H9 (cell line): ENCODE results near the gene TCEA3. TPM values are rescaled to one million over a fixed set of nuclear protein-coding genes. Genes with fewer than 3 reads are reported as not detected.

Experiments used
- DNase-seq: peaks from one replicate; pipeline ENCODE4 v3.0.0-alpha.2; 2017
- H2AFZ ChIP-seq: one replicate; pipeline ENCODE4 v1.6.1; 2013; ENCODE audit warnings: mild to moderate bottlenecking, low read length, control low read depth, moderate library complexity
- H2AK5ac ChIP-seq: 2 replicates; pipeline ENCODE4 v1.6.1; 2013; ENCODE audit warnings: low read length, control low read depth, mixed read lengths; ENCODE audit not compliant: insufficient read length
- H2BK120ac ChIP-seq: one replicate; pipeline ENCODE4 v1.6.1; 2013; ENCODE audit warnings: low read depth, mild to moderate bottlenecking, low read length, control low read depth, inconsistent platforms; ENCODE audit not compliant: poor library complexity, severe bottlenecking
- H2BK12ac ChIP-seq: 2 replicates; pipeline ENCODE4 v1.6.1; 2013; ENCODE audit warnings: low read length, control low read depth, mixed read lengths, low read depth; ENCODE audit not compliant: insufficient read length
- H2BK15ac ChIP-seq: 2 replicates; pipeline ENCODE4 v1.6.1; 2013; ENCODE audit warnings: low read depth, low read length, control low read depth
- H2BK20ac ChIP-seq: one replicate; pipeline ENCODE4 v1.6.1; 2013; ENCODE audit warnings: low read depth, mild to moderate bottlenecking, low read length, control low read depth, inconsistent platforms; ENCODE audit not compliant: poor library complexity, severe bottlenecking
- H2BK5ac ChIP-seq: 2 replicates; pipeline ENCODE4 v1.6.1; 2013; ENCODE audit warnings: low read length, control low read depth, mixed read lengths; ENCODE audit not compliant: insufficient read length
- H3K14ac ChIP-seq: 2 replicates; pipeline ENCODE4 v1.6.1; 2013; ENCODE audit warnings: low read length, control low read depth; ENCODE audit not compliant: insufficient read depth
- H3K18ac ChIP-seq: 2 replicates; pipeline ENCODE4 v1.6.1; 2013; ENCODE audit warnings: low read depth, mild to moderate bottlenecking, mixed read lengths, low read length, control low read depth; ENCODE audit not compliant: insufficient read length
- H3K23ac ChIP-seq: 2 replicates; pipeline ENCODE4 v1.6.1; 2013; ENCODE audit warnings: low read length, control low read depth, mixed read lengths, low read depth; ENCODE audit not compliant: insufficient read length
- H3K23me2 ChIP-seq: 2 replicates; pipeline ENCODE4 v1.6.1; 2013; ENCODE audit warnings: low read depth, mild to moderate bottlenecking, mixed read lengths, low read length, control low read depth; ENCODE audit not compliant: insufficient read length, poor library complexity, severe bottlenecking
- H3K27ac ChIP-seq: 2 replicates; pipeline ENCODE4 v1.5.1; 2013; ENCODE audit warnings: low read length, control low read depth, mixed read lengths, low read depth; ENCODE audit not compliant: insufficient read length
- H3K27me3 ChIP-seq: 2 replicates; pipeline ENCODE4 v1.6.1; 2013; ENCODE audit warnings: low read length, control low read depth, inconsistent platforms; ENCODE audit not compliant: insufficient read depth
- H3K4ac ChIP-seq: 2 replicates; pipeline ENCODE4 v1.6.1; 2013; ENCODE audit warnings: low read depth, mild to moderate bottlenecking, control low read depth, inconsistent platforms, low read length, moderate library complexity
- H3K4me1 ChIP-seq: 2 replicates; pipeline ENCODE4 v1.6.1; 2013; ENCODE audit warnings: low read length, control low read depth, inconsistent platforms; ENCODE audit not compliant: insufficient read depth
- H3K4me2 ChIP-seq: 2 replicates; pipeline ENCODE4 v1.6.1; 2013; ENCODE audit warnings: low read length, control low read depth, mixed read lengths; ENCODE audit not compliant: insufficient read length, insufficient read depth
- H3K56ac ChIP-seq: 2 replicates; pipeline ENCODE4 v1.6.1; 2013; ENCODE audit warnings: low read depth, mild to moderate bottlenecking, mixed read lengths, low read length, control low read depth; ENCODE audit not compliant: insufficient read length
- H3K79me1 ChIP-seq: 2 replicates; pipeline ENCODE4 v1.6.1; 2013; ENCODE audit warnings: low read depth, mild to moderate bottlenecking, moderate library complexity, low read length, control low read depth, inconsistent platforms; ENCODE audit not compliant: insufficient read depth, poor library complexity, severe bottlenecking
- H3K79me2 ChIP-seq: 2 replicates; pipeline ENCODE4 v1.6.1; 2013; ENCODE audit warnings: low read length, control low read depth, inconsistent platforms; ENCODE audit not compliant: insufficient read depth
- H3K9ac ChIP-seq: 2 replicates; pipeline ENCODE4 v1.6.1; 2013; ENCODE audit warnings: low read length, control low read depth, mixed read lengths; ENCODE audit not compliant: insufficient read length; ENCODE audit errors: extremely low read depth
- H3K9me3 ChIP-seq: one replicate; pipeline ENCODE4 v1.6.1; 2013; ENCODE audit warnings: low read depth, low read length, inconsistent platforms; ENCODE audit not compliant: control insufficient read depth
- H3T11ph ChIP-seq: one replicate; pipeline ENCODE4 v1.6.1; 2013; ENCODE audit warnings: mild to moderate bottlenecking, low read length, control low read depth, inconsistent platforms
- H4K20me1 ChIP-seq: one replicate; pipeline ENCODE4 v1.6.1; 2013; ENCODE audit not compliant: control insufficient read depth, insufficient read length, insufficient read depth
- H4K5ac ChIP-seq: 2 replicates; pipeline ENCODE4 v1.6.1; 2013; ENCODE audit warnings: low read depth, mild to moderate bottlenecking, mixed read lengths, low read length, control low read depth; ENCODE audit not compliant: insufficient read length
- H4K8ac ChIP-seq: replicated peaks from 2 replicates; pipeline ENCODE4 v1.6.1; 2013; ENCODE audit warnings: low read length, control low read depth, mixed read lengths, low read depth; ENCODE audit not compliant: insufficient read length
- H4K91ac ChIP-seq: 2 replicates; pipeline ENCODE4 v1.6.1; 2013; ENCODE audit warnings: low read depth, mild to moderate bottlenecking, moderate library complexity, mixed read lengths, low read length, control low read depth; ENCODE audit not compliant: insufficient read length
- H3K27ac Mint-ChIP-seq, 3 experiments: 2 replicates in 2 of 3; 3 replicates in 1 of 3; pipeline ENCODE4 v1.8.0; 2020 to 2021; ENCODE audit warnings: mixed read lengths in 3 of 3, mild to moderate bottlenecking in 1 of 3, moderate library complexity in 1 of 3
- H3K27me3 Mint-ChIP-seq: 2 replicates; pipeline ENCODE4 v1.8.0; 2021; ENCODE audit warnings: low read depth, mild to moderate bottlenecking, moderate library complexity, mixed read lengths
- H3K36me3 Mint-ChIP-seq, 3 experiments: 2 replicates in 2 of 3; 3 replicates in 1 of 3; pipeline ENCODE4 v1.8.0; 2020 to 2021; ENCODE audit warnings: low read depth in 3 of 3, mixed read lengths in 3 of 3; ENCODE audit not compliant: insufficient read depth in 1 of 3
- H3K4me1 Mint-ChIP-seq, 2 experiments: 2 replicates each; pipeline ENCODE4 v1.8.0; 2020; ENCODE audit warnings: mixed read lengths in 2 of 2
- H3K4me3 Mint-ChIP-seq, 2 experiments: 2 replicates in 1 of 2; 3 replicates in 1 of 2; pipeline ENCODE4 v1.8.0; 2020 to 2021; ENCODE audit warnings: mild to moderate bottlenecking in 2 of 2, mixed read lengths in 2 of 2, moderate library complexity in 1 of 2
- H3K9me3 Mint-ChIP-seq, 2 experiments: 2 replicates in 1 of 2; 3 replicates in 1 of 2; pipeline ENCODE4 v1.8.0; 2020; ENCODE audit warnings: mild to moderate bottlenecking in 2 of 2, mixed read lengths in 2 of 2, moderate library complexity in 1 of 2
- CTCF ChIP-seq: fragments of 200-600 bp; sonication (generic); conservative IDR thresholded peaks from 3 replicates; pipeline ENCODE4 v1.8.0; 2021; ENCODE audit warnings: antibody characterized with exemption, mild to moderate bottlenecking
- WGBS: extraction: QIAGEN DNeasy Blood & Tissue Kit; methylation state at CpG from one replicate; pipeline ENCODE4 v1.1.7; 2013; ENCODE audit warnings: missing lambda C conversion rate, low lambda C conversion rate, mixed read lengths; ENCODE audit not compliant: insufficient read length; ENCODE audit errors: extremely low coverage; 5-methylcytosine and 5-hydroxymethylcytosine counted together
- total RNA-seq: library from RNA; stranded (reverse); gene quantifications from 2 replicates; pipeline ENCODE4 v1.2.1, GENCODE V29; 2021

TCEA3 gene
- total RNA-seq, 1 experiment from 2014 or later: 0.37 TPM

GRCh38 chr1:23387494-23387893 is 37.1 kb downstream of the TCEA3 start:
- Histone ChIP-seq H3K9me3 (peaks cover 3% of the 10 kb centered on the region), H2AFZ (no peak overlapping the region), H2BK20ac (no peak overlapping the region), H4K5ac (peak overlapping the region; percentile 17), H3K4ac (no peak overlapping the region), H3K79me1 (no peaks in the 10 kb centered on the region), H3K56ac (no peak overlapping the region), H3K9ac (no peak overlapping the region), H2BK12ac (no peak overlapping the region), H3K27ac (no peak overlapping the region), H2BK15ac (no peak overlapping the region), H2BK120ac (no peak overlapping the region), H3K27me3 (peaks cover 34% of the 10 kb centered on the region), H3K23ac (no peak overlapping the region), H3K4me1 (no peaks in the 10 kb centered on the region), H3K4me2 (no peak overlapping the region), H3K79me2 (no peaks in the 10 kb centered on the region), H4K20me1 (no peaks in the 10 kb centered on the region), H2BK5ac (no peak overlapping the region), H2AK5ac (no peak overlapping the region), H3K14ac (no peak overlapping the region; the same call in 1 of the 2 replicates), H3K23me2 (no peaks in the 10 kb centered on the region), H4K91ac (no peak overlapping the region), H3T11ph (no peak overlapping the region), H3K18ac (no peak overlapping the region), H4K8ac (no peak overlapping the region)
- Mint-ChIP-seq H3K27me3 (no peaks in the 10 kb centered on the region), H3K4me1 (no peaks in the 10 kb centered on the region), H3K4me3 (no peak overlapping the region), H3K36me3 (no peaks in the 10 kb centered on the region), H3K9me3 (no peaks in the 10 kb centered on the region), H3K27ac (no peak overlapping the region)
- no peak for TF ChIP-seq CTCF
- no CpG with 5 or more reads among the region's 8 CpGs for WGBS
- no peak for DNase-seq
